Spleen (tissue), 7 donors: ENCODE results near the gene CHST13.

Experiments used
- POLR2A ChIP-seq, 3 donors: fragments of 450-650 bp; IDR thresholded peaks; one replicate each; pipeline ENCODE4 v1.5.1; 2017; ENCODE audit warnings: antibody characterized with exemption in 3 of 3, mild to moderate bottlenecking in 1 of 3
- TF ChIP-seq, protein P1 (sequence below), 11 experiments: fragments of 200-600 bp in 7 of 11; fragments of 450-650 bp in 4 of 11; sonication (generic) in 4 of 11; IDR thresholded peaks in 8 of 11; conservative IDR thresholded peaks in 3 of 11; 1 replicate in 7 of 11; 2 replicates in 4 of 11; pipeline versions ENCODE4 v1.4.0 to v1.8.0; 2016 to 2021; ENCODE audit warnings: antibody characterized with exemption in 11 of 11, inconsistent platforms in 4 of 11, mild to moderate bottlenecking in 1 of 11
- donor health status: DM: no; HTN: no; CAD: no; lungs with moderate emphysema.
- donor health status: DM: no; HTN: no; CAD: no.
- donor health status: DM: no; HTN: no; CAD: no.

DNA sequence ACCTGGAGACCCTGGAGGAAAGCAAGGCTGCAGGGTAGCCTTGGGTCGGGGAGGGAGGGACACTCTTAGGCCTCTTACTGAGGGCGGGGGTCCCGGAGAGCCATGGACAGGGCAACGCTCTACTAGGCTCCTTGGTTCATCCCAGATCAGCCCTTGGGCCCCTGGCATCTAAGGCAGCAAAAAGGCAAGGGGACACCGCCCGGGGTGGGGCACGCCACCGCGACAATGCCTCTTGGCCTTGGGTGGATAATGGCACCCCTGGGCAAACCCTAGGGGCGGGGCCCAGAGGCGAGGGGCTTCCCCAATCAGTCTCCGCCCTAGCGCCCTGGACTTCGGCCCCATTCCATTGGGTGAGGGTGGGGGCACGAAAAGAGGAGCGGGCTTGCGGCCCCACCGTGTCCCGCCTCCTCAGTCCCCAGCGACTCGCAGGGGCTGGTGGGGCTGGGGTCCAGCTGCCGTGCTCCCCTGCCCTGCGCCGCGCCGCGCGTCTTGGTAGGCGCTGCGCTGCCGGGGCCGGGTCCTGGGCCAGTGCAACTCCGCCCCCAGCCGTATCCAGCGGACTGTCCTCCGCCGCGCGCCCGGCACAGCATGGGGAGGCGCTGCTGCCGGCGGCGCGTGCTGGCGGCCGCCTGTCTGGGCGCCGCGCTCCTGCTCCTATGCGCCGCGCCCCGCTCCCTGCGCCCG lies at the start of gene CHST13:
- TF ChIP-seq, protein P1, sequence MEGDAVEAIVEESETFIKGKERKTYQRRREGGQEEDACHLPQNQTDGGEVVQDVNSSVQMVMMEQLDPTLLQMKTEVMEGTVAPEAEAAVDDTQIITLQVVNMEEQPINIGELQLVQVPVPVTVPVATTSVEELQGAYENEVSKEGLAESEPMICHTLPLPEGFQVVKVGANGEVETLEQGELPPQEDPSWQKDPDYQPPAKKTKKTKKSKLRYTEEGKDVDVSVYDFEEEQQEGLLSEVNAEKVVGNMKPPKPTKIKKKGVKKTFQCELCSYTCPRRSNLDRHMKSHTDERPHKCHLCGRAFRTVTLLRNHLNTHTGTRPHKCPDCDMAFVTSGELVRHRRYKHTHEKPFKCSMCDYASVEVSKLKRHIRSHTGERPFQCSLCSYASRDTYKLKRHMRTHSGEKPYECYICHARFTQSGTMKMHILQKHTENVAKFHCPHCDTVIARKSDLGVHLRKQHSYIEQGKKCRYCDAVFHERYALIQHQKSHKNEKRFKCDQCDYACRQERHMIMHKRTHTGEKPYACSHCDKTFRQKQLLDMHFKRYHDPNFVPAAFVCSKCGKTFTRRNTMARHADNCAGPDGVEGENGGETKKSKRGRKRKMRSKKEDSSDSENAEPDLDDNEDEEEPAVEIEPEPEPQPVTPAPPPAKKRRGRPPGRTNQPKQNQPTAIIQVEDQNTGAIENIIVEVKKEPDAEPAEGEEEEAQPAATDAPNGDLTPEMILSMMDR (IDR thresholded peaks at IDR 0.05 in 8 of 11, conservative IDR thresholded peaks at IDR 0.05 in 3 of 11) = peak in 1 of 11 experiments; percentile 16
- TF ChIP-seq POLR2A (IDR thresholded peaks at IDR 0.05) = no peak
